HEK293 (cell line): Measurements from ENCODE around the gene PROSER2.

Source experiments
- GLI2 ChIP-seq: fragments of 450-650 bp; formaldehyde crosslinking; IDR thresholded peaks from 2 replicates; pipeline ENCODE4; 2017; ENCODE audit warnings: missing biosample characterization, missing genetic modification characterization, low read depth, borderline replicate concordance
- HOXC10 ChIP-seq: sonication (generic); formaldehyde crosslinking; IDR thresholded peaks from 2 replicates; pipeline ENCODE4 v1.8.1; 2023; ENCODE audit warnings: mild to moderate bottlenecking, missing genetic modification reagents
- HOXD13 ChIP-seq: sonication (generic); formaldehyde crosslinking; IDR thresholded peaks from 2 replicates; pipeline ENCODE4 v1.8.0; 2022; ENCODE audit warnings: missing genetic modification reagents, borderline replicate concordance
- KLF1 ChIP-seq: fragments of 450-650 bp; formaldehyde crosslinking; IDR thresholded peaks from 2 replicates; pipeline ENCODE4 v1.5.1; 2016; ENCODE audit warnings: missing biosample characterization, missing genetic modification characterization
- KLF17 ChIP-seq: fragments of 450-650 bp; formaldehyde crosslinking; IDR thresholded peaks from 2 replicates; pipeline ENCODE4 v1.5.1; 2016; ENCODE audit warnings: missing biosample characterization, missing genetic modification characterization
- SCRT1 ChIP-seq: fragments of 450-650 bp; formaldehyde crosslinking; IDR thresholded peaks from 2 replicates; pipeline ENCODE4 v1.5.1; 2016; ENCODE audit warnings: missing biosample characterization, missing genetic modification characterization, borderline replicate concordance
- SP2 ChIP-seq: fragments of 450-650 bp; formaldehyde crosslinking; IDR thresholded peaks from 2 replicates; pipeline ENCODE4 v1.5.1; 2016; ENCODE audit warnings: missing biosample characterization, missing genetic modification characterization
- TCF7L2 ChIP-seq: IDR thresholded peaks from 2 replicates; pipeline ENCODE4 v1.6.1; 2011; ENCODE audit warnings: low read depth, mild to moderate bottlenecking, inconsistent platforms, low read length, moderate library complexity, borderline replicate concordance
- TSHZ1 ChIP-seq: fragments of 450-650 bp; formaldehyde crosslinking; IDR thresholded peaks from 2 replicates; pipeline ENCODE4 v1.5.1; 2016; ENCODE audit warnings: missing biosample characterization, missing genetic modification characterization, borderline replicate concordance
- ZBTB7A ChIP-seq: fragments of 450-650 bp; formaldehyde crosslinking; IDR thresholded peaks from 2 replicates; pipeline ENCODE4 v1.5.1; 2016; ENCODE audit warnings: low read depth, missing biosample characterization, missing genetic modification characterization
- ZBTB8A ChIP-seq: fragments of 450-650 bp; formaldehyde crosslinking; IDR thresholded peaks from 2 replicates; pipeline ENCODE4 v1.5.1; 2016; ENCODE audit warnings: missing biosample characterization, missing genetic modification characterization
- ZFP41 ChIP-seq: fragments of 450-650 bp; formaldehyde crosslinking; IDR thresholded peaks from 2 replicates; pipeline ENCODE4 v1.5.1; 2016; ENCODE audit warnings: missing biosample characterization, missing genetic modification characterization, borderline replicate concordance
- ZNF138 ChIP-seq: fragments of 450-650 bp; formaldehyde crosslinking; IDR thresholded peaks from 2 replicates; pipeline ENCODE4 v1.5.1; 2016; ENCODE audit warnings: missing biosample characterization, missing genetic modification characterization, borderline replicate concordance
- ZNF155 ChIP-seq: fragments of 450-650 bp; formaldehyde crosslinking; IDR thresholded peaks from 2 replicates; pipeline ENCODE4 v1.5.1; 2016; ENCODE audit warnings: missing biosample characterization, missing genetic modification characterization
- ZNF157 ChIP-seq: fragments of 450-650 bp; formaldehyde crosslinking; IDR thresholded peaks from 2 replicates; pipeline ENCODE4 v1.5.1; 2016; ENCODE audit warnings: missing biosample characterization, missing genetic modification characterization
- ZNF19 ChIP-seq: fragments of 450-650 bp; formaldehyde crosslinking; IDR thresholded peaks from 2 replicates; pipeline ENCODE4; 2016; ENCODE audit warnings: missing biosample characterization, missing genetic modification characterization, low read depth
- ZNF354C ChIP-seq: fragments of 450-650 bp; formaldehyde crosslinking; IDR thresholded peaks from 2 replicates; pipeline ENCODE4 v1.5.1; 2016; ENCODE audit warnings: missing biosample characterization, missing genetic modification characterization, low read depth, borderline replicate concordance
- ZNF391 ChIP-seq: fragments of 450-650 bp; formaldehyde crosslinking; IDR thresholded peaks from 2 replicates; pipeline ENCODE4 v1.5.1; 2016; ENCODE audit warnings: low read depth, missing biosample characterization, missing genetic modification characterization, borderline replicate concordance
- ZNF404 ChIP-seq: fragments of 450-650 bp; formaldehyde crosslinking; IDR thresholded peaks from 2 replicates; pipeline ENCODE4 v1.5.1; 2017; ENCODE audit warnings: missing biosample characterization, missing genetic modification characterization
- ZNF513 ChIP-seq: fragments of 450-650 bp; IDR thresholded peaks from 2 replicates; pipeline ENCODE4 v1.5.1; 2018; ENCODE audit warnings: missing biosample characterization, missing genetic modification characterization
- ZNF530 ChIP-seq: fragments of 450-650 bp; formaldehyde crosslinking; IDR thresholded peaks from 2 replicates; pipeline ENCODE4 v1.5.1; 2016; ENCODE audit warnings: low read depth, missing biosample characterization, missing genetic modification characterization
- ZNF626 ChIP-seq: fragments of 450-650 bp; sonication (Bioruptor Pico); formaldehyde crosslinking; IDR thresholded peaks from 2 replicates; pipeline ENCODE4 v1.5.1; 2018; ENCODE audit warnings: missing biosample characterization, missing genetic modification characterization, inconsistent platforms
- ZNF654 ChIP-seq: fragments of 450-650 bp; formaldehyde crosslinking; IDR thresholded peaks from 2 replicates; pipeline ENCODE4 v1.5.1; 2016; ENCODE audit warnings: low read depth, missing biosample characterization, missing genetic modification characterization
- ZNF785 ChIP-seq: fragments of 450-650 bp; formaldehyde crosslinking; IDR thresholded peaks from 2 replicates; pipeline ENCODE4 v1.5.1; 2016; ENCODE audit warnings: missing biosample characterization, missing genetic modification characterization
- ZNF837 ChIP-seq: fragments of 450-650 bp; formaldehyde crosslinking; IDR thresholded peaks from 2 replicates; pipeline ENCODE4 v1.5.1; 2016; ENCODE audit warnings: missing biosample characterization, missing genetic modification characterization
- ZSCAN4 ChIP-seq: fragments of 450-650 bp; formaldehyde crosslinking; IDR thresholded peaks from 2 replicates; pipeline ENCODE4 v1.5.1; 2017; ENCODE audit warnings: missing biosample characterization, missing genetic modification characterization
- ZXDB ChIP-seq: fragments of 450-650 bp; formaldehyde crosslinking; IDR thresholded peaks from 2 replicates; pipeline ENCODE4 v1.5.1; 2016; ENCODE audit warnings: missing biosample characterization, missing genetic modification characterization
- TF ChIP-seq, protein P1 (sequence below): fragments of 450-650 bp; formaldehyde crosslinking; IDR thresholded peaks from 2 replicates; pipeline ENCODE4; 2016; ENCODE audit warnings: missing biosample characterization, missing genetic modification characterization
- TF ChIP-seq, protein P2 (sequence below): fragments of 450-650 bp; formaldehyde crosslinking; IDR thresholded peaks from 2 replicates; pipeline ENCODE4 v1.5.1; 2016; ENCODE audit warnings: missing biosample characterization, missing genetic modification characterization

The PROSER2 gene

DNA sequence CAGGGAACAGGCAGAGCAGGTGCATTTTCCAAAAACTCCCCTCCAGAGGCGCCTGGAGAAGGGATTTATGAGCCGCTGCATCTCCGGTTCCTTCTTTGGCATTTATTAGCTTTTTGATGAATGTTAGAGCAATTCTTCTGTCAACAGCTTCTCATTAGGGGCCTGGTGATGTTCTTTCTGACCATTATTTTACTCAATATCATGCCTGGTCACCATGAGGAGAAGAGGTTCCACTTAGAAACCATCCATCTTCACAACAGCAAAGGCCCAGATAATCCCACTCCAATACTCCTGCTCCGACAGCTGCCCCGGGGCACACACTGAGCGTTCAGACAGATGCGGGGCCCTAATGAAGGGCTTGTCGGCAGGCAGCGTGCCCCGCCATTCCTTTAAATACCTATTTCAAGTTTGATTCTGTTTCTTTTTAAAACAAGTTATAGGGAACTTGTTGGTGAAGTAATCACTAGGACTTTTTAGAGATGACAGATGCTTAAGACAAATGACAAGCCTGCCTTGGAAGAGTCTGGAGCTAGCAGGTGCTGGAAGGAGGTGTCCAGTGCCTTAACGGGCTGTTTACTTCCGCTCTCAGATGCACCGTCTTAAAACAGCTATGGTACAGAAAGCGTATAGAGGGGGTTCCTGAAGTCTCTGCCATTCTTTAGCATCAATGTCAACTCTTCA is 49.3 kb upstream of the PROSER2 start (continued):
- TF ChIP-seq ZNF837 (tag by site-specific recombination) (no peak), TCF7L2 (peak; percentile 90), ZNF391 (tag by site-specific recombination) (peak; percentile 92; the same call in 1 of the 2 replicates), ZNF654 (tag by site-specific recombination) (no peak), ZNF626 (tag by site-specific recombination) (no peak), ZNF530 (tag by site-specific recombination) (no peak), HOXC10 (CRISPR knock-in tag) (no peak), TSHZ1 (tag by site-specific recombination) (peak; percentile 91), ZSCAN4 (tag by site-specific recombination) (peak; percentile 70), KLF1 (peak; percentile 52; the same call in 1 of the 2 replicates), GLI2 (tag by site-specific recombination) (peak; percentile 97), ZBTB8A (tag by site-specific recombination) (peak; percentile 85), ZNF404 (no peak), ZBTB7A (tag by site-specific recombination) (no peak), ZNF513 (tag by site-specific recombination) (peak; percentile 58), ZNF785 (tag by site-specific recombination) (no peak), HOXD13 (CRISPR knock-in tag) (no peak), ZNF354C (tag by site-specific recombination) (no peak), ZNF138 (tag by site-specific recombination) (no peak), SP2 (tag by site-specific recombination) (no peak), KLF17 (tag by site-specific recombination) (peak; percentile 85), ZNF157 (tag by site-specific recombination) (no peak), ZFP41 (tag by site-specific recombination) (no peak), ZXDB (peak; percentile 97), ZNF155 (tag by site-specific recombination) (no peak), ZNF19 (tag by site-specific recombination) (no peak), SCRT1 (peak; percentile 63)
- TF ChIP-seq, protein P1, sequence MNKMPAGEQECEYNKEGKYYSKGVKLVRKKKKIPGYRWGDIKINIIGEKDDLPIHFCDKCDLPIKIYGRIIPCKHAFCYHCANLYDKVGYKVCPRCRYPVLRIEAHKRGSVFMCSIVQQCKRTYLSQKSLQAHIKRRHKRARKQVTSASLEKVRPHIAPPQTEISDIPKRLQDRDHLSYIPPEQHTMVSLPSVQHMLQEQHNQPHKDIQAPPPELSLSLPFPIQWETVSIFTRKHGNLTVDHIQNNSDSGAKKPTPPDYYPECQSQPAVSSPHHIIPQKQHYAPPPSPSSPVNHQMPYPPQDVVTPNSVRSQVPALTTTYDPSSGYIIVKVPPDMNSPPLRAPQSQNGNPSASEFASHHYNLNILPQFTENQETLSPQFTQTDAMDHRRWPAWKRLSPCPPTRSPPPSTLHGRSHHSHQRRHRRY (tag by site-specific recombination), result no peak
- TF ChIP-seq, protein P2, sequence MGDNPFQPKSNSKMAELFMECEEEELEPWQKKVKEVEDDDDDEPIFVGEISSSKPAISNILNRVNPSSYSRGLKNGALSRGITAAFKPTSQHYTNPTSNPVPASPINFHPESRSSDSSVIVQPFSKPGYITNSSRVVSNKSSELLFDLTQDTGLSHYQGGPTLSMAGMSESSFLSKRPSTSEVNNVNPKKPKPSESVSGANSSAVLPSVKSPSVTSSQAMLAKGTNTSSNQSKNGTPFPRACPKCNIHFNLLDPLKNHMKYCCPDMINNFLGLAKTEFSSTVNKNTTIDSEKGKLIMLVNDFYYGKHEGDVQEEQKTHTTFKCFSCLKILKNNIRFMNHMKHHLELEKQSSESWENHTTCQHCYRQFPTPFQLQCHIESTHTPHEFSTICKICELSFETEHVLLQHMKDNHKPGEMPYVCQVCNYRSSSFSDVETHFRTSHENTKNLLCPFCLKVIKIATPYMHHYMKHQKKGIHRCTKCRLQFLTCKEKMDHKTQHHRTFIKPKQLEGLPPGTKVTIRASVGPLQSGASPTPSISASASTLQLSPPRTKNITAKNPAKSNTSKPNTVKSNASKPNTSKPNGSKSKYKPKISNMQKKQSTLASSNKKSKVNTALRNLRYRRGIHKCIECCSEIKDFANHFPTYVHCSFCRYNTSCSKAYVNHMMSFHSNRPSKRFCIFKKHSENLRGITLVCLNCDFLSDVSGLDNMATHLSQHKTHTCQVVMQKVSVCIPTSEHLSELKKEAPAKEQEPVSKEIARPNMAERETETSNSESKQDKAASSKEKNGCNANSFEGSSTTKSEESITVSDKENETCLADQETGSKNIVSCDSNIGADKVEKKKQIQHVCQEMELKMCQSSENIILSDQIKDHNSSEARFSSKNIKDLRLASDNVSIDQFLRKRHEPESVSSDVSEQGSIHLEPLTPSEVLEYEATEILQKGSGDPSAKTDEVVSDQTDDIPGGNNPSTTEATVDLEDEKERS (tag by site-specific recombination), result no peak
